IPS-NIHi11 (cell line): ENCODE measurements around the gene AP5Z1.

Experiments
- DNase-seq: peaks from one replicate; pipeline ENCODE4 v3.0.0; 2012; ENCODE audit warnings: mixed read lengths, low spot score

AP5Z1 gene

DNA sequence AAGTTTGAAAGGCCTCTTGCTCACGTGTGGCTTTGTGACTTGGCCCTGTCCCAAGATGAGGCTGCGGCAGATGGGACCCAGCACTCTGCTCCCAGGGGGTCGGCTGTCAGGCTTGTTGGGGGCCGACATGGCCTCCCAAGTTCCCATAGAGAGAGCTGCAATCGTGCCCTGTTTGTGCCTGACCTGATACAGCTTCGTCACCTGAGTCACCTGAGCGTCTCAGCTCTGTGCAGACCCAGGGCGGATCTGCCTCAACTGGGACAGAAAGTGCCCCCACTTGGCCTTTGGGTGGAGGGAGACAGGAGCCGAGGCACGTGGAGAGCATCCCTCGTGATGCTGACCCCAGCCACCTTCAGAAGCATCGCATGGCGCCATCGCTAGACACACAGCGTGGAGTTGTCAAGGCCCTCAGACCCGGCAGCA, 64.7 kb downstream of the AP5Z1 start:
- no peak for DNase-seq
